ENCODE measurements around the gene KHDC3L. TPM values are rescaled to one million over a fixed set of nuclear protein-coding genes. Genes with fewer than 3 reads are reported as not detected.
A peak's percentile ranks its signal among the peaks of the same experiment; 100 is the strongest.

KHDC3L gene
- total and polyA plus RNA-seq, 2 of the 8 experiments (the other 6 are each of a cell fraction or from before 2014, with no cell fraction given) = 0.11 TPM; not detected in 1

- Histone ChIP-seq H2BK120ac (replicated peaks; ENCODE audit: low read depth, low read length) (no peak overlapping the region), H3K56ac (replicated peaks; ENCODE audit: insufficient read length, low read depth, low read length) (no peak overlapping the region), H3K4me1 (replicated peaks in 1 of 4; ENCODE audit: control insufficient read depth in 3 of 4, insufficient read depth in 4 of 4, low read length in 3 of 4) (no peaks in the 10 kb centered on the region), H2BK5ac (ENCODE audit: low read depth, low read length) (peak overlapping the region; percentile 44; the same call in 1 of the 2 replicates), H3K79me2 (ENCODE audit: control insufficient read depth in 1 of 2, insufficient read depth in 2 of 2, low read length in 2 of 2) (no peaks in the 10 kb centered on the region), H3K4ac (replicated peaks; ENCODE audit: insufficient read length, low read depth, low read length) (no peak overlapping the region), H2BK12ac (ENCODE audit: low read depth, low read length) (peak overlapping the region; percentile 80; the same call in 1 of the 2 replicates), H3K9ac (replicated peaks in 1 of 4; ENCODE audit: extremely low read depth in 1 of 4, low read depth in 3 of 4, low read length in 3 of 4) (no peak overlapping the region), H3K27ac (ENCODE audit: low read depth, low read length) (no peak overlapping the region), H3K27me3 (replicated peaks in 1 of 4; ENCODE audit: control insufficient read depth in 3 of 4, extremely low read depth in 1 of 4, insufficient read depth in 3 of 4, low read length in 3 of 4) (no peaks in the 10 kb centered on the region), H3K9me3 (ENCODE audit: insufficient read depth in 2 of 2, low read depth in 1 of 2, low read length in 1 of 2) (no peaks in the 10 kb centered on the region), H2BK20ac (ENCODE audit: low read length) (no peak overlapping the region), H3K18ac (ENCODE audit: extremely low read depth, low read length) (no peak overlapping the region), H3K4me2 (ENCODE audit: insufficient read depth in 1 of 2, low read depth in 2 of 2, low read length in 2 of 2) (no peak overlapping the region), H2AFZ (ENCODE audit: low read length) (0 out of 2 replicates have a peak overlapping the region, but pooled peaks have one; percentile 58), H3K14ac (ENCODE audit: insufficient read length) (no peak overlapping the region), H2BK15ac (ENCODE audit: low read length) (no peak overlapping the region), H2AK5ac (ENCODE audit: low read depth, low read length) (no peak overlapping the region), H4K8ac (ENCODE audit: extremely low read depth, insufficient read depth, low read length) (no peak overlapping the region), H4K91ac (replicated peaks; ENCODE audit: insufficient read length, low read length) (no peak overlapping the region), H4K5ac (ENCODE audit: insufficient read length, low read depth, low read length) (no peak overlapping the region), H3K79me1 (ENCODE audit: low read depth, low read length) (no peaks in the 10 kb centered on the region), H3K4me3 (ENCODE audit: extremely low read depth in 1 of 4, insufficient read depth in 2 of 4, low read depth in 3 of 4, low read length in 4 of 4) (no peak overlapping the region), H3K36me3 (ENCODE audit: control insufficient read depth in 2 of 4, insufficient read depth in 4 of 4, low read length in 3 of 4) (no peaks in the 10 kb centered on the region), H4K20me1 (replicated peaks in 1 of 2; ENCODE audit: control insufficient read depth in 1 of 2, insufficient read depth in 2 of 2, low read length in 2 of 2) (no peaks in the 10 kb centered on the region), H3K23ac (ENCODE audit: insufficient read length) (no peak overlapping the region), H3K23me2 (ENCODE audit: low read depth, low read length) (no peaks in the 10 kb centered on the region)
- WGBS, 2 experiments (ENCODE audit: extremely low coverage in 1 of 2, insufficient coverage in 1 of 2, insufficient read length in 1 of 2, insufficient replicate concordance in 2 of 2, low coverage in 1 of 2, low lambda C conversion rate in 2 of 2, missing lambda C conversion rate in 1 of 2) = 86% methylated on average over 3 of the region's 3 CpGs; no CpG with 5 or more reads in 1 of the 2 experiments
- ChIA-PET CTCF (ENCODE audit: partially characterized antibody) (interaction anchor here (0.8 to 7.5 kb wide), 13 partner anchors 11 to 195 kb away, joined by 3 to 105 read pairs (median 6); partner anchors contain the start of gene OOEP), POLR2A (ENCODE audit: partially characterized antibody) (interaction anchor here (1.0 to 1.3 kb wide), 2 partner anchors 18 to 44 kb away, joined by 4 read pairs; no protein-coding TSS in a partner anchor)
- FAIRE-seq (no peak), DNase-seq (ENCODE audit: low read depth in 1 of 2, low spot score in 2 of 2) (no peak)
- TF ChIP-seq POLR2A (IDR thresholded peaks at IDR 0.05; ENCODE audit: control extremely low read depth in 1 of 2, low read depth in 2 of 2, low read length in 2 of 2) (no peak), CBX5 (IDR thresholded peaks at IDR 0.05; ENCODE audit: low read depth, low read length) (no peak), CHD2 (IDR thresholded peaks at IDR 0.05; ENCODE audit: low read length) (no peak), YY1 (IDR thresholded peaks at IDR 0.05; ENCODE audit: low read depth, low read length) (no peak), KDM5A (IDR thresholded peaks at IDR 0.05; ENCODE audit: low read length) (no peak), SRF (IDR thresholded peaks at IDR 0.05; ENCODE audit: low read depth, low read length) (no peak), SIRT6 (IDR thresholded peaks at IDR 0.05; ENCODE audit: low read length) (no peak), CTCF (IDR thresholded peaks at IDR 0.05; ENCODE audit: control extremely low read depth in 1 of 3, insufficient read depth in 1 of 3, low read depth in 1 of 3, low read length in 3 of 3) (no peak), JUND (IDR thresholded peaks at IDR 0.05; ENCODE audit: low read length) (no peak), RXRA (IDR thresholded peaks at IDR 0.05; ENCODE audit: insufficient read depth, low read depth, low read length) (no peak), SP2 (IDR thresholded peaks at IDR 0.05; ENCODE audit: low read length) (no peak)
- TF ChIP-seq, protein P1, sequence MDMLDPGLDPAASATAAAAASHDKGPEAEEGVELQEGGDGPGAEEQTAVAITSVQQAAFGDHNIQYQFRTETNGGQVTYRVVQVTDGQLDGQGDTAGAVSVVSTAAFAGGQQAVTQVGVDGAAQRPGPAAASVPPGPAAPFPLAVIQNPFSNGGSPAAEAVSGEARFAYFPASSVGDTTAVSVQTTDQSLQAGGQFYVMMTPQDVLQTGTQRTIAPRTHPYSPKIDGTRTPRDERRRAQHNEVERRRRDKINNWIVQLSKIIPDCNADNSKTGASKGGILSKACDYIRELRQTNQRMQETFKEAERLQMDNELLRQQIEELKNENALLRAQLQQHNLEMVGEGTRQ (IDR thresholded peaks at IDR 0.05; ENCODE audit: low read length) = no peak
These were observed 33.7 kb upstream of the KHDC3L start for GRCh38 chr6:73328790-73329189.

All from H1 (cell line).